GM21515 (cell line): ENCODE measurements around the gene PSMD3.
"Not testable (repeated sequence)": the region's sequence is repeated elsewhere in the genome, so short reads cannot be mapped to it uniquely, and the experiment has no call there.

ENCODE experiments used
- ATAC-seq: cut with Tn5 transposase; IDR thresholded peaks from one replicate; pipeline ENCODE4 v1.9.1; 2021; ENCODE audit not compliant: unreplicated experiment

Gene PSMD3

DNA sequence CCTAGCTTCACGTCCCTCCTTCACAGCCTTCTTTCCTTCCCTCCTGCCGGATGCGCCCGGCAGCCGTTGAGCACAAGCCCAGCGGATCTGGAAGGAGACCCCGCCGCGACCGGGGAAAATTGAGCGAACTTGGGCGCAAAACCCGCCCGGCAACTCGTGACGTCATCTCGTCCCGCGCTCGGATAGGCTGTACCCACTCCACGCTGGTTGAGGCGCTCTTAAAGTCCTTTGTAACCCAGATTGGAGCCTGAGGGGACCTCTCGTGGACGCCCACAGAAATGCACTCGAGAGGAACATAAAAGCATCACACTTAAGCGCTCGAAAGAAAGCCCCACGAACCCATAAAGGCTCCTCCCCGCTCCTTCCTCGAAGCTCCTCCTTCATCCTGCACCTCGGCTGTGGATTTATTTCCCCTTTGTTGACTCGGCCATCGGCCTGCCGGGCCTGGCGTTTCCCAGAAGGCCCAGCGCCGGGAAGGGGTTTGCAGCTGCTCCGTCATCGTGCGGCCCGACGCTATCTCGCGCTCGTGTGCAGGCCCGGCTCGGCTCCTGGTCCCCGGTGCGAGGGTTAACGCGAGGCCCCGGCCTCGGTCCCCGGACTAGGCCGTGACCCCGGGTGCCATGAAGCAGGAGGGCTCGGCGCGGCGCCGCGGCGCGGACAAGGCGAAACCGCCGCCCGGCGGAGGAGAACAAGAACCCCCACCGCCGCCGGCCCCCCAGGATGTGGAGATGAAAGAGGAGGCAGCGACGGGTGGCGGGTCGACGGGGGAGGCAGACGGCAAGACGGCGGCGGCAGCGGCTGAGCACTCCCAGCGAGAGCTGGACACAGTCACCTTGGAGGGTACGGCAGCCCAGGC lies at the start of gene PSMD3:
Gene PSMD3, plus strand, starts transcription at position 457 of the 856 bp plus-strand sequence. Its CDS starts 164 bp downstream, at position 621.
- ATAC-seq = peak; percentile 86

DNA sequence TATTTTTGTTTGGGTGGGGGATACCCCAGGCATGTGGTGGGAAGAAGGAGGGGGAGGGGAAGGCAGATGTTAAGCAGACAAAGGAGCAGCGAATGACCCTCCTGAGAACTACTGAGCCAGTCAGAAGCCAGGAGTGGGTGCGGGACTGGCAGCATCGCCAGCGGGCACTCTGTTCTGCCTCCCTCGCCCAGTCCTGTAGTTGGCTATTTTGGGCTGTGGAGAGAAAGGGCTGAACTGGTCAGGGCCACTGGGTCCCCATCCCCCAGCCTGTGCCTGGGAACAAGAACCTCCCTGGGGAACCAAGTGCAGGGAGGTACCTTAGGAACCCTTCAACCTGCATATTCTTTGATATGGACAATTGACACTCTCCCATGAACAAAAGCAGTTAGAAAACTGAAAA lies 46.7 kb upstream of the PSMD3 start:
- no peak for ATAC-seq

DNA sequence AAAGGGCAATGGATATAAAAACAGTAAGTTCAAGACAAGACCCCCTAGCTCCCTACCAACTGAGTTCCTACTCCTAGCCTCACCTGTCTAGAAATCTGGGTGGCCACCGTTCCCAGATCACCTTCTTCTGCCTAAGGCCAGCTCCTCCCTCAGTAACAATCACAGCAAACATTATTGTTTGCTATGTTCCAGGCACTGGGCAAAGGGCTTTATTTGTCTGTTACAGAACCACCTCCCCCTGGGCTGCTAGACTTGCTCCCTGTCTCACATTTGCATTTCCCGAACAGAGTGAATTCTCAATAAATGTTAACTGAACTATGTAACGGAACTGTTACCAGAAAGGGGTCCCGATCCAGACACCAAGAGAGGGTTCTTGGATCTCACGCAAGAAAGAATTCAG lies 46.3 kb upstream of the PSMD3 start:
- ATAC-seq = no peak

DNA sequence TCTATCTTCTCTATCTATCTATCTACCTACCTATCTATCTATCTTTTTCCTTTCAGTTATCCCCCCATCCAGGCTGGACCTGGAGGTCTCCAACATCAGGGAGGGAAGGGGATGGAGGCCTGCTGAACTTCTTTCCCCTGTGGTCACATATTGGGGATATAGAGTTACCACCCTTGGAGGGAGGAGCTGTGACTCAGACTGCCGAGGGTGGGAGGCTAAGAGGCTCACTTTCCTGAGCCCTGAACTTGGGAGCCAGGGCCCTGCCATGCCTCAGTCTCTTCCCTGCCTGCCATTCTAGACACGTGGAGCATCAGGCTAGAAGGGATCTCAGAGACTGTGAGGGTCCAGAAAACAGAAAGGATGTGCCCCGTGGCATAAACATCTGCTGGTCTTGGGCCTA lies 44.7 kb upstream of the PSMD3 start:
- ATAC-seq = no peak

DNA sequence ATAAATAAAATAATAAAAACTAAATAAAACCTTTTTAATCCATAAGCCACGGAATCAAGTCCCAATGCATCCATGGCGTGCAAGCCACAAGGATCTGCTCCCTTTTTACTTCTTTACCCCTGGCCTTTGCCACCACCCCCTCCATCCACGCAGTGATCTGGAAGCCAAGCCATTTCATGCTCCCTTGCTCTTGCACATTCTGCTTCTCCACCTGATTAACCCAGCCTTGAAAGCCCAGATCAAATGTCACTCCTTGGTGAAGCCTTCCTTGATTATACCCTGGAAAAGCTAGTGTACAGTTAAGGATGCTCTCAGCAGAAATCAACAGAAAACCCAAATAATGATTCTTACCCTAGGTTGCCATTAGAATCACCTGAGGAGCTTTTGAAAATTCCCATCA lies 43.2 kb upstream of the PSMD3 start:
- ATAC-seq = no peak

DNA sequence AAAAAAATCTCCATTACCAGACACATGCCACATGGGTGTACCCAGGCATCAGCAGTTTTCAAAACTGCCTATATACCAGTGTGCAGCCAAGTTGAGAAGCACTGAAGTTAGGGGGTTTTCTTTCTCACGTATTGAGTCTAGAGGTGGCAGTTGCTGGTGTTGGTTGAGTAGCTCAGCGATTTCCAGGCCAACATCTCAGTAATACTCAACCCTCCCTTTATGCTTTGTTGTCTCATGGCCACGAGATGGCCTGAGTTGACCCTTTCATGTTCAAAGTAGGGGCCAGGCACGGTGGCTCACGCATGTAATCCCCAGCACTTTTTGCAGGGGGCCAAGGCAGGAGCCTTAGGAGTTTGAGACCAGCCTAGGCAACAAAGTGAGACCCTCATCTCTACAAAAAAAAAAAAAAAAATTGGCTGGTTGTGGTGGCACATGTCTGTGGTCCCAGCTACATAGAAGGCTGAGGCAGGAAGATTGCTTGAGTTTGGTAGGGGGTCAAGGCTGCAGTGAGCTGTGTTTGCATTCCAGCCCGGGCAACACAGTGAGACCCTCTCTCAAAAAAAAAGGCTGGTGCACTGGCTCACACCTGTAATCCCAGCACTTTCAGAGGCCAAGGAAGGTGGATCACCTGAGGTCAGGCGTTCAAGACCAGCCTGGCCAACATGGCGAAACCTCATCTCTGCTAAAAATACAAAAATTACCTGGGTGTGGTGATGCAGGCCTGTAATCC lies 42.3 kb upstream of the PSMD3 start:
- ATAC-seq = no peak

DNA sequence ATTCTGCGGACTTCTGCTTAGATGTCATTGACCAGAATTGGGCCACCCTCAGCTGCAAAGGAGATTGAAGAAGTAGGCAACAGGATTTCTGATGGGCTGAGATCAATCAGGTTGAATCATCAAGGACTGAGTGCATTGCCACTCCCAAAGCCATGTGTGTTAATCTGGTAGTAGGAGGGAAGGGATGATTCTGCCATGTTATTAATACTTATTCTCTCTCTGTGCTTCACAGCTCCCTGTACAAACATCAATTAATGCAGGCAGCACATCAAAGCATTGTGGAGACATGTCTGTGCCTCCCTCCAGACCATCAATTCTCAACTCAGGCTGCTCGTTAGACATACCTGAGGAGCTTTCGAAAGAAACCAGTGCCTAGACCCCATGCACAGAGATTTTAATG lies 41.5 kb upstream of the PSMD3 start:
- ATAC-seq = no peak

DNA sequence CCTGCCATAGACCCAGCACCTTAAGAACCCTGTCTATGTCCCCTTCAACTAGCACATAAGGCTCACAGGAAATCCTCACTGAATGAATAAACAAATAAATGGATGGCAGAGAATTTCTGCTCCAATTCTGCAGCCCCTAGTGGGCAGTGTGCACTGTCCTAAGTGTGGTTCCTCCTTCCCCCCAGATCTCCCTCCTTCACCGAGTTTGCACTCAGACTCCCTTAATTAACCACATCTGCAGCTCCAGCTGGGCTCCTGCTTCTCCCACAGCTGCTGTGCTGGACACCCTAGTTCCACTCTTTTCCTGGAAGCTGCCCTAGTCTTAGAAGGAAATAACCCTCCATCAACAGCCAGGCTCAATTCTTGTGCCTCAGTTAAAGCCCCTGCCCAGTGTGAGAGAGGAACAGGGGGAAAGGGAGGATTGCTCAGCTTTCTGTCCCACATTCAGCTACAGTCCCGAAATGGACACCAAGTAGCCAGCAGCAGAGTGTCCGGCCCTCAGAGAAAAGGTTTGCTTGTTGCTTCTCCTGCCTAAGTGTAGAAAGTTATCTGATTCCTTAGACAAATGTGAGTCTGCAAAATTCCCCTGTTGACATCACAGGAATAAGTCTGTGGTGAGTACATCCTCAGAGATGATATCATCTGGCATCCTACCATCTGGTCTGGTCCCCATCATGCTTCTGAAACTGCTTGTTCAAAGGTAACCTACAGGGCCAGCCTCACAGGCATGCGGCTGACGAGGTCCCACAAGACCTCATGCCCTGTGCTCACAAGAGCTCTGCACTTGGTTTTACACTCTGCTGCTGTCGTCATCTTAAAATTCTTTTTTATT lies 40.8 kb upstream of the PSMD3 start:
- no peak for ATAC-seq

DNA sequence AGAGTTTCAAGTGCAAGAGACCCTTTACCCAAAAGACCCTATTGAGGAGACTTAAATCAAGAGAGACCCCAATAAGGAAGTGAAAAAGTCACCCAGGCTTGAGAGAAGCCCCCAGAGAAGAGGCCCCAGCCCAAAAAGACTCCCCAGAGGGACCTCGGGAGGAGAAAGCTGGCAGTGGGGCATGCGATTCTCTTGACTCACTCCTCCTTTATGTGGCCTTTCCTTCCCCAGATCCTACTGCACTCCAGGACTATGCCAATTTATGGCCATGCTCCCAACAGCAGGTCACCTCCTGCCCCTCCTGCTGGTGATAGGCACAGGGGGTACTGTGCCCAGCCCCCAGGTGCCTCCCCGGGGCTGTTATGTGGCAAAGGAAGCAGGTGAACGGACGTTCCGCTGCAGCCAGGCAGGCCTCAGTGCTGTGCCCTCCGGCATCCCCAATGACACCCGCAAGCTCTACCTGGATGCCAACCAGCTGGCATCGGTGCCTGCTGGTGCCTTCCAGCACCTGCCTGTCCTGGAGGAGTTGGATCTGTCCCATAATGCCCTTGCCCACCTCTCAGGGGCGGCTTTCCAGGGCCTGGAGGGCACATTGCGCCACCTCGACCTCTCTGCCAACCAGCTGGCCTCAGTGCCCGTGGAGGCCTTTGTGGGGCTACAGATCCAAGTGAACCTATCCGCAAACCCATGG lies 36.8 kb upstream of the PSMD3 start:
- ATAC-seq = no peak

DNA sequence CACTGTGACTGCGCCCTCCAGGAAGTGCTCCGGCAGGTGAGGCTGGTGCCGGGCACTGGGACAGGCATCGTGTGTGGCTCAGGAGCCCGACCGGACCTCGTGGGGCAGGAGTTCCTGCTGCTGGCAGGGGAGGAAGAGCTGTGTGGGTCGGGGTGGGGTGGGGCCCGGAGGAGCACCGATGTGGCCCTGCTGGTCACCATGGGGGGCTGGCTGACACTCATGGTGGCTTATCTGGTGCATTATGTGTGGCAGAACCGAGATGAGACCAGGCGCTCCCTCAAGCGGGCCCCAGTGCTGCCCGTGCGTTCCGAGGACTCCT lies 36.3 kb upstream of the PSMD3 start:
- ATAC-seq = no peak

DNA sequence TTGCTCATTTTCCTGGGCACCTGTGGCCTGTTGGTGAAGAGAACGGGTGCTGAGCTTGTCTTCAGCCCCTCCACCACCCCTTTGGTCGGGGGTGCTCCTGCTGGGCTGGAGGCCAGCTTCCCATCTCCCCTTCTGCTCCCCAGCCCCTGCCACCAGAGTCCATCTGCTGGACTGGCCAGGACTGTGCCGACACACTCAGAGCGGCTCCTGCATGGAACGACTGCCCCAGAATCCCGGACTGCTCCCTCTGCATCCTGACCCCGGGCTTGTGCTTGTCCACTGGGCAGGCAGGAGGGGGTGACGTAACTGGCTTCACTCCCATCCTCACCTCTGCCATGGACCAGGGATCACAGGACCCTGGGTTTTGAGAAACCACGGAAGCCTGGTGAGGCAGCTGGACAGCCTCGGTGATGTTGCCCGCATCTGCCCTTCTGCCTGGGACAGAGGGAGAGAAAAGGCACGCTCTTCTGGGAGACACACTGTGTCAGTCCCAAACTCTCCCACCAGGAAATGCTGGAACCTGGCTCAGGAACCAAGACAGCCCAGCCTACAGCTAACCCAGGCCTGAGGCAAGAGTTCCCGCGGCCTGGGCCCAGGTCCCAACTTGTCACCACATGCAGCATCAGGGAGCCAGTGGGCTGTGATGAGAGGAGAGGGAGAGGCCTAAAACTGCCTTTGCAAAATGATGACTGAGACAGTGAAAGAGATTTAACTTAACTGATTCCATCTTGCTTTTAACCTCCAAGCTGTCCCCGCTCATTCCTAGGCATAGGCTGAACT lies 33.9 kb upstream of the PSMD3 start:
- ATAC-seq = no peak

DNA sequence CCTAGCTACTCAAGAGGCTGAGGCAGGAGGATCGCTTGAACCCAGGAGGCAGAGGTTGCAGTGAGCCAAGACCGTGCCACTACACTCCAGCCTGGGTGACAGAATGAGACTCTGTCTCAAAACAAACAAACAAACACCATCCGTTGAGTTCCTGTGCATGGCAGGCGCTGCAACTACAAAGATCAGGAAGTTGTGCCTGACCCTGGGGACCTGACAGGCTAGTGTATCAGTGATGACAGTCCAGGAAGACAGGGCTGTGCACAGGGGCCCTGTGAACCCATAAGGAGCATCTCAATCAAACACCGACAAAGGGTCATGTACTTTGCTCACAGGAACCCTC lies 32.1 kb upstream of the PSMD3 start:
- ATAC-seq = not testable (repeated sequence)

DNA sequence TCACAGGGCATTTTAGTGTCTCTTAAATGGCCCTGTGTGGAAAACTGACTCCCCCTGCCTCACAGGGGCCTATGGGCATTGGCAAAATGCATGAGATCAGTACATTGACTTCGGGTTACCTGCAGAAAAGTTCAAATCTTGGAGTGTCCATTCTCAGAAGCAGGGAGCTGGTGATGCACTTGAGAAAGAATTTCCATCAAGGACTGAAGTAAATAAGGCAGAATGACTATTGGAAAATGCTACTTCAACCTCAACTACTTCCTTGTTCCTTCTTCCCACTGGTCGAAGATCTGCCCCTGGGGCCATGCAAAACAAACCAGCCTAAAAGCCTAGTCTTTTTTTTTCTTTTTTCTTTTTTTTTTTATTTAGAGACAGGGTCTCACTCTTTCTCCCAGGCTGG lies 31.6 kb upstream of the PSMD3 start:
- ATAC-seq = no peak

DNA sequence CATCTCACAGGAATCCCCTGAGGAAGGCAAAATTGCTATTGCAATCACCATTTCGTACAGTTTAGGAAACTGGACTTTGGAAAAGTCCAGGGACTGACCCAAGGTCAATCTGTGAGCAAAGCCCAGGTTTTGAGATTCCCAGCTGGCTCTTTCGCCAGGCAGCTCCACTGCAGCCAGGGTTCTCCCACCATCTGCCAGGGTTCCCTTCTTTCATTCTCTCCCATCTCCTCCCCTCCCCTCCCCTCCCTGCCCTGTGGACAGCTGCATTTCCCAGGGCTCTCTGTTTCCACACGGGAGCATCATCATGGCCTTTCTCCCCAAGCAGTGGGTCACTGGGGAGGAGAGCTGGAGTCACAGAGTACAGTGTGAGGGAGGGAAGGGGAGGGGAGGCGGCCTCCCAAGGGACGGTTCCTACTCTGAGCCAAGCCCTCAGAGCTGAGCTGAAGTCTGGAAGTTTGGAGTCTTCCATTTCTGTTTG lies 29.7 kb upstream of the PSMD3 start:
- ATAC-seq = no peak

DNA sequence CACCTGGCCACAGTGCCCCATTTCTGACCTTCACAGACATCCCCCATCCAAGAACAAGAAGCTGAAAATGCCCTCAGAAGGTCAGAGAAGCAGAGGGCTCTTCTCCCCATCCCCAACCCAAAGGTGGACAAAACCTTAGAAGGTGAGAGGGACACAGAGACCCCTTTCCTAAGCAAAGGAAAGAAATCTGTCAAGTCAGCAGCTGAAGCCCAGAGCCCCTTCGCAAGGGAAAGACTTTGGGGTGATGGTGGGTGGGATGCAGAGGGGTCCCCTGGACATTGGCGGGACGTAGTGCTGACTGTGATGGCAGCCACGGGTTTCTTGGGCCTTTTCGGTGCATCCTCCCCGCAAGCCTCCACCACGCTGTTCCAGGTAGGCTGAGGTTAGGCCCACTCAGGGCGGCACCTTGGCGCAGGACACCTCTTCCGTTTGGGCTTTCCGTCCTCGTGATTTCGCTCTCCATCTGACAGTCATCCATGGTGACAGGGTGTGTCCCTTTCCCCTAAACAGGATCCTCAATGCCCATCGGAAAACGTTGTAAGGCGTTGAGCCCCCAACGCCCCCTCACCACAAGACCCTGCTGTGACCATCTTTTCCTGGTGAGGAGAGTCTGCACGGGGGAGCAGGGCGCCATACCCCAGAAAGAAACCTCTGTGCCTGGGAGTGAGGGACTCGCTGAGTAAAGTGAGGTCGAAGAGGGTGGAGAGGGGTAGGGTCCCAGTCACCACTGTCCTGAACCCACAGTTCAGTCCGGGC lies 28.5 kb upstream of the PSMD3 start:
- ATAC-seq = no peak

DNA sequence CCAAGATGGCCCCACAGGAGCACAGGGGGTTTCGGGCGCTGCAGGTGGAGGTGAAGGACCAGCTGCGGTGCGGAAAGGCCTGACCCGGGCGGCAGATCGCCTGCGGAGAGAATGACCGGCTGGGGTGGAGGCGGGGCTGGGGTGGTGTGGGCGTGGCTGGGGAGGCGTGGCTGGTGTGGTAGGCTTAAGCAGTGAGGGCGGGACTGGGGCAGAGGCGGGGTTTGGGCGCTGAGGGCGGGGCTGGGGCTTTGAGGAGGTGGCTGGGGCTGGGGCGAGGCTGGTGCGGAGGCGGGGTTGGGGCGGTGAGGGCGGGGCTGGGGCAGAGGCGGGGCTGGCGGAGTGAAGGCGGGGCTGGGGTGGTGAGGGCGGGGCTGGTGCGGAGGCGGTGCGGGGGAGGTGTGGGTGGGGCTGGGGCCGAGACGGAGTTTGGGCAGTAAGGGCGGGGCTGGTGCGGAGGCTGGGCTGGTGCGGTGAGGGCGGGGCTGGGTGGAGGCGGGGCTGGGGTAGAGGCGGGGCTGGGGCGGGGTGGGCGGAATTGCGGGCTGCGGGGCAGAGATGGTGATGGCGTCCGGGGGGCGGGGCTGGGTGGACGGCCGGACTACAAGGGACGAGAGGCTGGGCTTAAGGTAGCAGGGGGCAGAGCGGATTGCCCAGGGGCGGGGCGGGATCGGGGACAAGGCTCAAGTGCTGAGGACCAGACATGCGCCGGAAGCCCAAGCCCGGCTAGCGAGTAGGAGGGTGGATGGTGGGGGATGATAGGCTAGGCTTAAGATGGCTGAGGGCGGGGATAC lies 27.7 kb upstream of the PSMD3 start:
- peak; percentile 69 for ATAC-seq

DNA sequence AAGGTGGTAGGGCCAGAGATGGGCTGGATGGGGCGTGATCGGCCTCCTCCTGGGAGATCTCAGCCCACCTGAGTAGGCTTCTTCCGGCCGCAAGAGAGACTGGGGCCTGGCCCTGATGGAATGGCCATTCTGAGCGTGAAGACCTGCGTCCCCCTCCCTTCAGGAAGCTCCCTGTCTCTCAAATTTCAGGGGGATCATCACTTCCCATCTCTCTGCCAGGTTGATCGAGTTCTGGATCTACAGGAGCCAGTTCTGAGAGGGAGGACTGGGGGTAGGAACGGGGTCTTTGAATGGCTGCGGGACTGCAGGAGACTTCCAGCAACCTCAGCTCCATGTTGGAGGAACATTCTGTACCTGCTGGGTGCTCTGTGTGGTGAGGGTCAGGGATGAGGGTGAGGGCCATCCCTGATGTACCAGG lies 27.1 kb upstream of the PSMD3 start:
- ATAC-seq = no peak

DNA sequence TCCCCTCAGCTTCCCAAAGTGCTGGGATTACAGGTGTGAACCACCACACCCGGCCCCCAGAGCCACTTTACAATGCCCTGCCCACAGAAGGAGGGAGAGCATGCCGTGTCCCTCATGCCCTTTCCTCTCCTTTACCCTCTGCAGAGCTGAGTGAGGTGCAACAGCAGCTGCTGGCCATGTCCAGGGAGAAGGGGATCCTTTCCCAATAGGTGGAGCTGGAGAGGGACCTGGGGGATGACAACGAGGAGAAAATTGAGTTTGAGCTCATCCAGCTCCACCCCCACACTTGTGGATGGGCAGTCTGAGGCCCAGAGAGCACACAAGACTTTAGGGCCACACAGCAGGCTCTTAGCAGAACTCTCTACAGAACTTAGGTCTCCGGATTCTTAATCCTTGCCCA lies 25.7 kb upstream of the PSMD3 start:
- no peak for ATAC-seq

DNA sequence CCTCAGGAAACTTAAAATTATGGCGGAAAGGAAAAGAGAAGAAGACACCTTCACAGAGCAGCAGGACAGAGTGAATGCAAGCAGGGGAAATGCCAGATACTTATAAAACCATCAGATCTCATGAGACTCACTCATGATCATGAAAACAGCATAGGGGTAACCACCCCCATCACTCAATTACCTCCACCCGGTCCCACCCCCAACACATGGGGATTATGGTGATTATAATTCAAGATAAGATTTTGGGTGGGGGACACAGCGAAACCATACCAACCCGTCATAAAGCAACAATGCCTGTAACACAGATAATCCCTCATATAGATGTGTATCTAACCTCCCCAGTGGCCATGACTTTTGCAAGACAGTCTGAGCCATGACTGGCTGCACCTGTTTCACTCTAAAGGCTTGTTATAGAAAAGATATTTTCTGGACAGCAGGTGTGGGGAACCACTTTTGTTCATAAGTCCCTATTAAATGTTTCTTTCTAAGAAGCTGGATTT lies 24.8 kb upstream of the PSMD3 start:
- ATAC-seq = no peak
